ENCODE measurements around the gene NSMCE1. TPM values are rescaled to one million over a fixed set of nuclear protein-coding genes. Genes with fewer than 3 reads are reported as not detected.

NSMCE1 gene
- total RNA-seq, 1 donor from 2014 or later = 21.2 TPM

DNA sequence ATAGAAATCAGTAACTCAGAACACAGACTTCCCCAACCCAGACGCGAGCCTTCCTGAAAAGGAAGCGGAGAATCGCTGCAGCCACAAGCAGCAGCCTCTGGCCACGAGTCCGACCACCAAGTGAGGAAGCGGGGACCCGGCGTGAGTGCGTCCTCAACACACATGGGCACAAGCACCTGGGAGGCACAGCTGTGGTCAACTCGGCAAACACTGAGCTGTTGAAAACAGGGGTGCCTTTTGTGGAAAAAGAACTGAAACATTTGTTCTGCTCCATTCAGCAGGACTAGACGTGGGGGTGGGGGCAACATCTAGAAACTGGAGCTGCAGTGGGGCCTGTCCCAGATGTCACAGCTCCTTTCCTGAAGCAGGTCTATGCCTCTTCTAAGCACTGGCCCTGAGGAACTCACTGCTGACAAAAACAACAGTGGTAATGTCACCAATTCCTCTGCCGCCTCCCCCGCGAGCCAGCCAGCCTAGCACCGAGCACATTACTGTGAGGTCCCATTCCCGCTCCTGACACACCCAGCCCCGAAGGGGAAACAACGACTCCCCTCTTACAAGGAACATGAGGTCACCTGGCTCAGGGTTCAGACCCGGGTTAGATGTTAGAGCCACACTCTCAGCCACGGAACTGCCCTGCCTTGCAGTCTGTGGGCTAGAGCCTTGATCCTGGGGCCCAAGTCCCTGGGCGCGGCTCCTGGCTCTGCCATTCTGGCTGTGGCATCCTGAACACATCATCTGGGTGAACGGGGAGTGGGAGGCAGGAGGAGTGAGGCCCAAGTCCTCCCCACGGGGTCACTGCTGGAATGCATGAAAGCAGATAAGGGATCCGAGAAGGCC lies 36.3 kb downstream of the NSMCE1 start:
- H3K9me3 Mint-ChIP-seq (ENCODE audit: low read depth) = no peaks in the 10 kb centered on the region
- H3K4me1 Mint-ChIP-seq (ENCODE audit: low read depth) = peaks cover 32% of the 10 kb centered on the region
- TF ChIP-seq, protein P1, sequence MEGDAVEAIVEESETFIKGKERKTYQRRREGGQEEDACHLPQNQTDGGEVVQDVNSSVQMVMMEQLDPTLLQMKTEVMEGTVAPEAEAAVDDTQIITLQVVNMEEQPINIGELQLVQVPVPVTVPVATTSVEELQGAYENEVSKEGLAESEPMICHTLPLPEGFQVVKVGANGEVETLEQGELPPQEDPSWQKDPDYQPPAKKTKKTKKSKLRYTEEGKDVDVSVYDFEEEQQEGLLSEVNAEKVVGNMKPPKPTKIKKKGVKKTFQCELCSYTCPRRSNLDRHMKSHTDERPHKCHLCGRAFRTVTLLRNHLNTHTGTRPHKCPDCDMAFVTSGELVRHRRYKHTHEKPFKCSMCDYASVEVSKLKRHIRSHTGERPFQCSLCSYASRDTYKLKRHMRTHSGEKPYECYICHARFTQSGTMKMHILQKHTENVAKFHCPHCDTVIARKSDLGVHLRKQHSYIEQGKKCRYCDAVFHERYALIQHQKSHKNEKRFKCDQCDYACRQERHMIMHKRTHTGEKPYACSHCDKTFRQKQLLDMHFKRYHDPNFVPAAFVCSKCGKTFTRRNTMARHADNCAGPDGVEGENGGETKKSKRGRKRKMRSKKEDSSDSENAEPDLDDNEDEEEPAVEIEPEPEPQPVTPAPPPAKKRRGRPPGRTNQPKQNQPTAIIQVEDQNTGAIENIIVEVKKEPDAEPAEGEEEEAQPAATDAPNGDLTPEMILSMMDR (IDR thresholded peaks at IDR 0.05) = no peak
- no peaks in the 10 kb centered on the region for H3K27me3 Mint-ChIP-seq (ENCODE audit: low read depth)
- no peak overlapping the region for H3K27ac Mint-ChIP-seq (ENCODE audit: unreplicated experiment)
- peaks cover 2% of the 10 kb centered on the region for H3K36me3 Mint-ChIP-seq (ENCODE audit: low read depth)
- no peak overlapping the region for H3K4me3 Mint-ChIP-seq (ENCODE audit: unreplicated experiment)
- peak; percentile 65 for DNase-seq (ENCODE audit: low spot score)

GRCh38 chr16:27231692-27232060 lies 36.9 kb downstream of the NSMCE1 start:
- Mint-ChIP-seq H3K36me3 (ENCODE audit: low read depth) (peaks cover 2% of the 10 kb centered on the region), H3K9me3 (ENCODE audit: low read depth) (no peaks in the 10 kb centered on the region), H3K27me3 (ENCODE audit: low read depth) (no peaks in the 10 kb centered on the region), H3K27ac (ENCODE audit: unreplicated experiment) (no peak overlapping the region), H3K4me1 (ENCODE audit: low read depth) (peaks cover 26% of the 10 kb centered on the region), H3K4me3 (ENCODE audit: unreplicated experiment) (no peak overlapping the region)
- peak; percentile 77 for DNase-seq (ENCODE audit: low spot score)
- TF ChIP-seq, protein P1 (IDR thresholded peaks at IDR 0.05) = no peak

DNA sequence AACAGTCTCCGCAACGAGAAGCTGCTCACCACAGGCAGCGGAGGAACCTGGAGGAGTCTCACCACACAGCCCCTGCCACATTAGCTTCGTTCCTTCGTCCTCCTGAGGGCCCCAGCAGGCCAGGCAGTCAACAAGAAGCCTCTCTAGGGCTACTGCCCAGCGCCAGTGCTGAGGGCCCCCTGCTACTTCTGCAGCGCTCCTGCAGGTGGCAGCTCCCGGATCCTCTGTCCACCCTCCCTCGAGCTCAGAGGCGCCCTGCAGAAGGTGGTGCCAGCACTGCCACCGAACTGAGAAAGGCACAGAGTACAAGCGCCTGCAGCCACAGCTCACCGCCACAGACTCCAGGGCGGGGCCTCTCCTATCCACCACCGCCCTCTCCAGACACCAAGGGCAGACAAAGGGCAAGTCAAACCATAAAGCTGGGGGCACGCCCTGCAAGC lies 38.0 kb downstream of the NSMCE1 start:
- TF ChIP-seq, protein P1 (IDR thresholded peaks at IDR 0.05) = peak; percentile 25
- Mint-ChIP-seq H3K27ac (ENCODE audit: unreplicated experiment) (no peak overlapping the region), H3K4me1 (ENCODE audit: low read depth) (peaks cover 22% of the 10 kb centered on the region), H3K9me3 (ENCODE audit: low read depth) (no peaks in the 10 kb centered on the region), H3K36me3 (ENCODE audit: low read depth) (peaks cover 2% of the 10 kb centered on the region), H3K4me3 (ENCODE audit: unreplicated experiment) (no peak overlapping the region), H3K27me3 (ENCODE audit: low read depth) (no peaks in the 10 kb centered on the region)
- DNase-seq (ENCODE audit: low spot score) = peak; percentile 79

DNA sequence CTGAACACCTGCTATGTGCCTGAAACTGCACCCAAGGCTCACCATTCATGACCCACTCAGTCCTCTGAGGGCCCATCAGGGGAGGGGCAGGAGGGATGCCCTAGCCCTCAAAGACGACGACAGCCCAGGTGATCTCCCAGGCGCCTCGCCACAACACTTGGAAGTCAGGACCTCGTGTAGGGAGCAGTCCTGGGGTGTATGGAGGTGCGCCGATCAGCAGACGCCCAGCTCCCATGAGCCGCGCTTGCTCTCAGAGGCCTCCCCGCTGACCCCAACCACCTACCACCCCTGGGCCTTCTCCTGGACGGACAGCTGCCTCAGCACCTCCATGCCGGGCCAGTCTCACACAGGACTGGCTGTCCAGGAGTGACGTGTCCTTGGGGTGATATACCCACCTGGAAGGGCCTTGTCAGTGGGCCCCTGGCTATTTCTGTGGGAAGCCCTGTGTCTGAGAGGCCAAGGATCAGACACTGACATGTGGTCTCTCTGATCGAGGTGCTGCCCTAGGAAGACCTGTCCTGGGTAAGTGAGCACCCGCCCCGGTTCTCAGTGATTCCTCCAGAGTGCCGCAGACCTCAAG lies 38.6 kb downstream of the NSMCE1 start:
- DNase-seq (ENCODE audit: low spot score) = peak; percentile 82
- Mint-ChIP-seq H3K27me3 (ENCODE audit: low read depth) (no peaks in the 10 kb centered on the region), H3K36me3 (ENCODE audit: low read depth) (peaks cover 2% of the 10 kb centered on the region), H3K27ac (ENCODE audit: unreplicated experiment) (no peak overlapping the region), H3K4me3 (ENCODE audit: unreplicated experiment) (no peak overlapping the region), H3K9me3 (ENCODE audit: low read depth) (no peaks in the 10 kb centered on the region), H3K4me1 (ENCODE audit: low read depth) (peaks cover 16% of the 10 kb centered on the region)
- TF ChIP-seq, protein P1 (IDR thresholded peaks at IDR 0.05) = no peak

GRCh38 chr16:27228621-27229501 lies 39.7 kb downstream of the NSMCE1 start:
- DNase-seq (ENCODE audit: low spot score) = peak; percentile 75
- Mint-ChIP-seq H3K27me3 (ENCODE audit: low read depth) (no peaks in the 10 kb centered on the region), H3K4me1 (ENCODE audit: low read depth) (peaks cover 11% of the 10 kb centered on the region), H3K36me3 (ENCODE audit: low read depth) (peaks cover 2% of the 10 kb centered on the region), H3K27ac (ENCODE audit: unreplicated experiment) (peak overlapping the region; percentile 45), H3K9me3 (ENCODE audit: low read depth) (no peaks in the 10 kb centered on the region), H3K4me3 (ENCODE audit: unreplicated experiment) (no peak overlapping the region)
- TF ChIP-seq, protein P1 (IDR thresholded peaks at IDR 0.05) = no peak
